ENCODE data around the gene ERP27.

DNA sequence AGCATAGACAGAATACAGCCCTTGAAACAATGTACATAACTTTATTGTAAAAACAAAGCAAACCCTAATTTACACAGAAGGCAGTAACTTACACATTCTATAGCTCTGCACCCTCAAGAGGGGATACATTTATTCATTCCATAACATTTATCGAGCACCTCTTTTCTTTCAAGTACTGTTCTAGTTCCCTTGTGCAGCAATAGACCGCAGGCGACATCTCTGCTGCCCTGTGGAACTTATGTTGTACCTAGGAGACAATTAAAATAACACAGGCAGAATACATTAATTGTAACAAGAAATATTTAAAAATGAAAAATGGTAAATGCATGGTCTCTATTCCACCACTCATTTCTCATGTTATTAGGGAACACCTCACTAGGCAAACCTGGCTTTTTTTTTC, 24.5 kb upstream of the ERP27 start:
- TF ChIP-seq POLR2AphosphoS5 (IDR thresholded peaks at IDR 0.05): no peak
- TF ChIP-seq CTCF (IDR thresholded peaks at IDR 0.05): no peak
